Measurements from ENCODE around the gene MYO1C. TPM values are rescaled to one million over a fixed set of nuclear protein-coding genes. Genes with fewer than 3 reads are reported as not detected.

Gene MYO1C
- total RNA-seq, 1 experiment from 2014 or later = 251 TPM

DNA sequence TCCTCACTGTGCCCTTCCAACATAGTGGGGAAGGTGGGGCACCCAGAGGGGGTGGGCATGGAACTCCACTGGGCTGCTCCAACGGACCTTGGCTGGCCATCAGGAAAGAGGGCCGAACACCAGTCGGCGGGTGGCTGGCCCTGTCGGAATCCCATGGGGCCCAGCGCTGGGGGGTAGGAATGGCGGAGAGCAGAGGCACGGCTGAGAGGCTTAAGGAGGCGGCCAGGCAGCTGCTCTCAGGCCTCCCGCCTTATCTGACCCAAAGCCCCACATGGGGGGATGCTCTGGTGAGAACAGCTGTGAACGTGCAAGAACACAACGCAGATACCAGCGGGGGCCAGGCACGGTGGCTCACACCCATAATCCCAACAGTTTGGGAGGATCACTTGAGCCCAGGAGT lies 4.4 kb upstream of the MYO1C start:
- no peak for DNase-seq (ENCODE audit: low read depth, low spot score)
- POLR2A ChIA-PET = interaction anchor here (0.6 kb wide), 1 partner anchor 134 kb away, joined by 16 read pairs; no protein-coding TSS in a partner anchor
- intact Hi-C loops (cut with micrococcal nuclease; ENCODE audit: unreplicated experiment) (no loop called here), in situ Hi-C loops (cut with HindIII; ENCODE audit: low pct_unique_long_range_greater_than_20kb, low sequenced_read_pairs) (no loop called here)
- no peak for TF ChIP-seq CTCF (IDR thresholded peaks at IDR 0.05)
- TF ChIP-seq POLR2AphosphoS5 (IDR thresholded peaks at IDR 0.05; ENCODE audit: low read depth, low read length) = no peak
- TF ChIP-seq REST (IDR thresholded peaks at IDR 0.05; ENCODE audit: insufficient read depth in 1 of 2, low read depth in 2 of 2, low read length in 1 of 2) = no peak
- no peak for TF ChIP-seq SIN3A (IDR thresholded peaks at IDR 0.05; ENCODE audit: borderline replicate concordance, insufficient read depth, low read depth, low read length)
- no peak for TF ChIP-seq TCF7L2 (IDR thresholded peaks at IDR 0.05; ENCODE audit: low read depth, low read length)
- BruUV-seq (replicated peaks) = no TSS peak
- ATAC-seq = no peak
- no peak overlapping the region for H3K27ac ChIP-seq (ENCODE audit: low read length)
- peaks cover 16% of the 10 kb centered on the region for H3K4me1 ChIP-seq (ENCODE audit: control insufficient read depth, insufficient read depth, low read length)
- CTCF ChIA-PET = no interaction called here
- H3K36me3 ChIP-seq (ENCODE audit: control insufficient read depth, insufficient read depth, low read length) = no peaks in the 10 kb centered on the region
- no peaks in the 10 kb centered on the region for H3K9me3 ChIP-seq (ENCODE audit: control insufficient read depth, insufficient read depth, low read depth, low read length)
- no peak overlapping the region for H3K4me3 ChIP-seq (ENCODE audit: low read depth in 2 of 2, low read length in 2 of 2)
- H3K27me3 ChIP-seq (ENCODE audit: control insufficient read depth, insufficient read depth, low read length) = no peaks in the 10 kb centered on the region

DNA sequence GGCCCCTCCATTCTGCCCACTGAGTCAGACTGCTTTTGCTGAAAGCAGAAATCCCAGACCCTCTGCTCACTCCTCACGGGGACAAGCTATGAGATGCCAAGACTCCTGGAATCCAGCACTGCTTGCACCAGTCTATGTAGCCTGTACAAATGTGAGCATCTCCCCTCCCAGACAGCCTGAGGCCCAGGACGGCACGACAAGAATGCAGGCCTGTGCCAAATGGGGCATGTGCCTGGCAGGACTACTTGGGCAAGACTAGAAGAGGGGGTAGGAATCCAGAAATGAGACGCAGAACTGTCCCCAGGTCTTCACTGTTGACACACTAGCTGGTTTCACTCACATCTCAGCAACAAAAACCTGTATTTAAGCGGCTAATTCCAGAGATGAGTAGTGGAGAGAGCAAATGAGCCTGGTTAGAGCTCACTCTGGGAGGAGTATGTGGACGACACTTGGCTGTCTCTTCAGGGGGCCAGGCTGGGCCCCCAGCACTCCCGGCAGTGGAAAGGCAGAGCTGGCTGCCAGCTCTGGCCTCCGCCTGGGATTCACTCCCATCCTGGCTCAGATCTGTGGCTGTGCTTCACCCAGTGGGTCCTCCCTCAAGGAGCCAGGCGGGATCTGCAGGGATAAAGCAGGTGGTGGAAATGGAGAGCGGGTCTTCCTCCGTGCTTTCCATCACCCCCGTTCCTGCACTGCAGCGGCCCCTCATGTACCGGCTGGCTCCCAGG lies 2.9 kb upstream of the MYO1C start:
- no peaks in the 10 kb centered on the region for H3K36me3 ChIP-seq (ENCODE audit: control insufficient read depth, insufficient read depth, low read length)
- POLR2A ChIA-PET = no interaction called here
- intact Hi-C loops (cut with micrococcal nuclease; ENCODE audit: unreplicated experiment) (no loop called here), in situ Hi-C loops (cut with HindIII; ENCODE audit: low pct_unique_long_range_greater_than_20kb, low sequenced_read_pairs) (no loop called here)
- no TSS peak for BruUV-seq (replicated peaks)
- H3K27me3 ChIP-seq (ENCODE audit: control insufficient read depth, insufficient read depth, low read length) = no peaks in the 10 kb centered on the region
- CTCF ChIA-PET = no interaction called here
- ATAC-seq (no peak), DNase-seq (ENCODE audit: low read depth, low spot score) (no peak)
- H3K27ac ChIP-seq (ENCODE audit: low read length) = no peak overlapping the region
- TF ChIP-seq TCF7L2 (IDR thresholded peaks at IDR 0.05; ENCODE audit: low read depth, low read length) (no peak), SIN3A (IDR thresholded peaks at IDR 0.05; ENCODE audit: borderline replicate concordance, insufficient read depth, low read depth, low read length) (no peak), REST (IDR thresholded peaks at IDR 0.05; ENCODE audit: insufficient read depth in 1 of 2, low read depth in 2 of 2, low read length in 1 of 2) (no peak)
- no peak overlapping the region for H3K4me3 ChIP-seq (ENCODE audit: low read depth in 2 of 2, low read length in 2 of 2)
- no peaks in the 10 kb centered on the region for H3K9me3 ChIP-seq (ENCODE audit: control insufficient read depth, insufficient read depth, low read depth, low read length)
- peaks cover 16% of the 10 kb centered on the region for H3K4me1 ChIP-seq (ENCODE audit: control insufficient read depth, insufficient read depth, low read length)
